ENCODE results near the gene PTPN11.

The PTPN11 gene

GRCh38 chr12:112549031-112549430 lies 130.3 kb downstream of the PTPN11 start:
- Histone ChIP-seq H3K36me3 (ENCODE audit: insufficient read depth) (no peaks in the 10 kb centered on the region), H4K20me1 (ENCODE audit: insufficient read depth) (no peaks in the 10 kb centered on the region), H3K27me3 (ENCODE audit: insufficient read depth, low read depth) (no peaks in the 10 kb centered on the region), H3K9ac (no peak overlapping the region), H3K27ac (no peak overlapping the region), H3K79me2 (ENCODE audit: insufficient read depth, low read depth) (no peaks in the 10 kb centered on the region), H3K4me1 (ENCODE audit: low read depth, poor library complexity, severe bottlenecking) (peaks cover 25% of the 10 kb centered on the region), H3K4me3 (IDR thresholded peaks at IDR 0.05; ENCODE audit: insufficient read depth, low read depth, low read length) (no peak overlapping the region), H3K4me2 (peak overlapping the region; percentile 36; the same call in 1 of the 2 replicates), H2AFZ (ENCODE audit: low read depth) (no peak overlapping the region)
- TF ChIP-seq, protein P1, sequence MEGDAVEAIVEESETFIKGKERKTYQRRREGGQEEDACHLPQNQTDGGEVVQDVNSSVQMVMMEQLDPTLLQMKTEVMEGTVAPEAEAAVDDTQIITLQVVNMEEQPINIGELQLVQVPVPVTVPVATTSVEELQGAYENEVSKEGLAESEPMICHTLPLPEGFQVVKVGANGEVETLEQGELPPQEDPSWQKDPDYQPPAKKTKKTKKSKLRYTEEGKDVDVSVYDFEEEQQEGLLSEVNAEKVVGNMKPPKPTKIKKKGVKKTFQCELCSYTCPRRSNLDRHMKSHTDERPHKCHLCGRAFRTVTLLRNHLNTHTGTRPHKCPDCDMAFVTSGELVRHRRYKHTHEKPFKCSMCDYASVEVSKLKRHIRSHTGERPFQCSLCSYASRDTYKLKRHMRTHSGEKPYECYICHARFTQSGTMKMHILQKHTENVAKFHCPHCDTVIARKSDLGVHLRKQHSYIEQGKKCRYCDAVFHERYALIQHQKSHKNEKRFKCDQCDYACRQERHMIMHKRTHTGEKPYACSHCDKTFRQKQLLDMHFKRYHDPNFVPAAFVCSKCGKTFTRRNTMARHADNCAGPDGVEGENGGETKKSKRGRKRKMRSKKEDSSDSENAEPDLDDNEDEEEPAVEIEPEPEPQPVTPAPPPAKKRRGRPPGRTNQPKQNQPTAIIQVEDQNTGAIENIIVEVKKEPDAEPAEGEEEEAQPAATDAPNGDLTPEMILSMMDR (conservative IDR thresholded peaks at IDR 0.05; ENCODE audit: low read depth, low read length): no peak

GRCh38 chr12:112551681-112552080 lies 132.9 kb downstream of the PTPN11 start:
- no peak overlapping the region for H3K27ac ChIP-seq
- H3K36me3 ChIP-seq (ENCODE audit: insufficient read depth): no peaks in the 10 kb centered on the region
- no peak overlapping the region for H3K9ac ChIP-seq
- H3K4me3 ChIP-seq (IDR thresholded peaks at IDR 0.05; ENCODE audit: insufficient read depth, low read depth, low read length): no peak overlapping the region
- no peak overlapping the region for H2AFZ ChIP-seq (ENCODE audit: low read depth)
- H3K27me3 ChIP-seq (ENCODE audit: insufficient read depth, low read depth): no peaks in the 10 kb centered on the region
- no peaks in the 10 kb centered on the region for H4K20me1 ChIP-seq (ENCODE audit: insufficient read depth)
- TF ChIP-seq, protein P1 (conservative IDR thresholded peaks at IDR 0.05; ENCODE audit: low read depth, low read length): no peak
- no peak overlapping the region for H3K4me2 ChIP-seq
- no peaks in the 10 kb centered on the region for H3K79me2 ChIP-seq (ENCODE audit: insufficient read depth, low read depth)
- H3K4me1 ChIP-seq (ENCODE audit: low read depth, poor library complexity, severe bottlenecking): peaks cover 25% of the 10 kb centered on the region

DNA sequence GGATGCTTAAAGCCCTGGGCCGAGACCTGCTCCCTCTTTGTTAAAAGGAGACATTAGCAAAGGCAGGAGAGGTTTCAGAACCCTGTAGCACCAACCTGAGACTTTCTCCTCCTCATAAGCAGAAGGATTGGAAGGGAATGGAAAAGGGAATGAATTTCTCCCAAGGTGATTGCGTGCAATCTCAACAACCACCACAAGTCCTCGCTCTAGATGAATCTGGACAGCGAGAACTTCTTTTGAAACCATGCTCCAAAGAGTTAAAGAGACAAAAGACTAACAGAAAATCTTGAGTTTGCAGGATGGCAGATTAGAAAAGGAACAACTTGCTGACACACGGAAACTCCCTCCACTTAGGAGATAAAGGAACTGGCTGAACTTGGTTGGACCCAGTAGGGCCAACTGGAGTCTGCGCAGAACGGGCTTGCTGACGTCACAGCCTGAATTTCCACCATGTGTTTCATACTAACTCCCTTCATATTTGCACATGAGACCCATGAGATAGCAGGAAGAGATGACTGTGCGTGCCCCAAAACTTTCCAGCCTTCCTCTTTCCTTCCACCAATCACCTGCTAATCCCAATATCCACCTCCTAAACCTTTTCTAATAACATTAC lies 137.0 kb downstream of the PTPN11 start:
- TF ChIP-seq, protein P1 (conservative IDR thresholded peaks at IDR 0.05; ENCODE audit: low read depth, low read length): no peak

DNA sequence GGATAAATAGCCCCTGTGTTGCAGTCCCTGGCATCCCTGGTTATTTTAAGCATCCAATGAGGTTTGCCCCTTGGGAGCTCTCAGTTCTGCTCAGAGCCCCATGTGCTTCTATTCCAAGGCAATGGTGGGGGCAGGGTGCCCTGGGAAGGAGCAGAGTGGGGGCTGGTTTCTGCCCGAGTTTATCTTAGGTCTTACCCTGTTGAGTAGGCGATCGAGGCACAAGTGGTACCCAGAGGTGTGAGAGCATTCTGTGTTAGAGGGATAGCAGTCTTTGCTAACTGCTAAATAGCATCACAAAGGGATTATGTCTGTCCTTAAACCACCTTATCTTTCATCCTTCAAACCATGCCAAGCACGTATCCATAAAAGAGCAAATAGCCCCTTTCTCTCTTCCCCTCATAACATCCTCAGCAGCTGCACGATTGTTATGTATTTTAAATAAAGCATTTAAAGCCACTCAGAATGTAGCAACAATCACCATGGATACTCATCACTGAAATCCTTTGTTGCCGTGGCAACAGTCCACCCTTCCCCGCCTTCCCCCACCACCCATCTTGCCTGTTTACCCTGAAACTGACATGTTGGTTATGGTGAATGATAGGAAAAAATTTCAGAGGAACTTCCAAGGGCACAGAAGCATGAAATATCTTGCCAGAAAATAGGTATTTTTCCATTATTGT lies 139.3 kb downstream of the PTPN11 start:
- Histone ChIP-seq H3K4me2 (no peak overlapping the region), H2AFZ (ENCODE audit: low read depth) (no peak overlapping the region), H3K4me3 (IDR thresholded peaks at IDR 0.05; ENCODE audit: insufficient read depth, low read depth, low read length) (no peak overlapping the region), H3K9ac (no peak overlapping the region), H3K79me2 (ENCODE audit: insufficient read depth, low read depth) (no peaks in the 10 kb centered on the region), H3K27me3 (ENCODE audit: insufficient read depth, low read depth) (no peaks in the 10 kb centered on the region), H3K36me3 (ENCODE audit: insufficient read depth) (no peaks in the 10 kb centered on the region), H4K20me1 (ENCODE audit: insufficient read depth) (no peaks in the 10 kb centered on the region), H3K27ac (no peak overlapping the region), H3K4me1 (ENCODE audit: low read depth, poor library complexity, severe bottlenecking) (no peaks in the 10 kb centered on the region)
- TF ChIP-seq, protein P1 (conservative IDR thresholded peaks at IDR 0.05; ENCODE audit: low read depth, low read length): no peak

More for the DNA sequence above, 137.0 kb downstream of the PTPN11 start:
- no peaks in the 10 kb centered on the region for H4K20me1 ChIP-seq (ENCODE audit: insufficient read depth)
- H3K9ac ChIP-seq: no peak overlapping the region
- H3K4me1 ChIP-seq (ENCODE audit: low read depth, poor library complexity, severe bottlenecking): no peaks in the 10 kb centered on the region
- no peak overlapping the region for H3K27ac ChIP-seq
- H3K4me2 ChIP-seq: no peak overlapping the region
- no peak overlapping the region for H2AFZ ChIP-seq (ENCODE audit: low read depth)
- H3K27me3 ChIP-seq (ENCODE audit: insufficient read depth, low read depth): no peaks in the 10 kb centered on the region
- no peaks in the 10 kb centered on the region for H3K79me2 ChIP-seq (ENCODE audit: insufficient read depth, low read depth)
- H3K36me3 ChIP-seq (ENCODE audit: insufficient read depth): no peaks in the 10 kb centered on the region
- H3K4me3 ChIP-seq (IDR thresholded peaks at IDR 0.05; ENCODE audit: insufficient read depth, low read depth, low read length): no peak overlapping the region
